Thyroid gland (tissue), 4 donors: Measurements from ENCODE around the gene PIGX. TPM values are rescaled to one million over a fixed set of nuclear protein-coding genes. Genes with fewer than 3 reads are reported as not detected.

ENCODE experiments used
- DNase-seq, 2 donors: peaks; one replicate each; pipeline ENCODE4 v3.0.0-alpha.2; 2019
- H3K27ac ChIP-seq, 3 donors: fragments of 200-600 bp; sonication (generic); 1 replicate in 2 of 3; 2 replicates in 1 of 3; pipeline ENCODE4 v1.5.1; 2016 to 2019; ENCODE audit warnings: mild to moderate bottlenecking in 1 of 3, moderate library complexity in 1 of 3
- H3K27me3 ChIP-seq: fragments of 200-600 bp; sonication (generic); one replicate; pipeline ENCODE4 v1.5.1; 2019
- H3K36me3 ChIP-seq, 2 donors: fragments of 200-600 bp; sonication (generic); one replicate each; pipeline ENCODE4 v1.5.1; 2016 to 2019
- H3K4me1 ChIP-seq, 2 donors: fragments of 200-600 bp; sonication (generic); one replicate each; pipeline ENCODE4 v1.5.1; 2017 to 2019
- H3K4me3 ChIP-seq, 3 donors: fragments of 200-600 bp; sonication (generic); replicated peaks in 1 of 3; 1 replicate in 2 of 3; 2 replicates in 1 of 3; pipeline ENCODE4 v1.5.1; 2016; ENCODE audit warnings: mild to moderate bottlenecking in 1 of 3
- H3K9me3 ChIP-seq: fragments of 200-600 bp; sonication (generic); one replicate; pipeline ENCODE4 v1.5.1; 2017
- POLR2A ChIP-seq, 2 donors: fragments of 450-650 bp; IDR thresholded peaks; one replicate each; pipeline ENCODE4 v1.6.1; 2017; ENCODE audit warnings: antibody characterized with exemption in 2 of 2, mild to moderate bottlenecking in 2 of 2, moderate library complexity in 1 of 2
- WGBS, 2 donors: methylation state at CpG; one replicate each; pipeline ENCODE4 v1.1.5; 2017; 5-methylcytosine and 5-hydroxymethylcytosine counted together
- intact Hi-C: fragments of 100-400 bp; cut with DNase I; formaldehyde crosslinking; loops from one replicate; pipeline ENCODE4 v1.15.1; 2023
- total RNA-seq, 4 donors: library from RNA; depleted of rRNA; stranded (reverse); fragments of >200 nt; gene quantifications; one replicate each; pipeline ENCODE4 v1.2.3, GENCODE V29; 2016
- TF ChIP-seq, protein P1 (sequence below), 6 experiments: fragments of 200-600 bp in 3 of 6; fragments of 450-650 bp in 3 of 6; sonication (generic) in 3 of 6; IDR thresholded peaks; one replicate each; pipeline ENCODE4 v1.5.1; 2016 to 2019; ENCODE audit warnings: antibody characterized with exemption in 6 of 6, mild to moderate bottlenecking in 2 of 6, inconsistent platforms in 1 of 6, moderate library complexity in 1 of 6

PIGX gene
- total RNA-seq, 4 donors from 2014 or later: 23.1 to 40.6 (median 31.3) TPM

DNA sequence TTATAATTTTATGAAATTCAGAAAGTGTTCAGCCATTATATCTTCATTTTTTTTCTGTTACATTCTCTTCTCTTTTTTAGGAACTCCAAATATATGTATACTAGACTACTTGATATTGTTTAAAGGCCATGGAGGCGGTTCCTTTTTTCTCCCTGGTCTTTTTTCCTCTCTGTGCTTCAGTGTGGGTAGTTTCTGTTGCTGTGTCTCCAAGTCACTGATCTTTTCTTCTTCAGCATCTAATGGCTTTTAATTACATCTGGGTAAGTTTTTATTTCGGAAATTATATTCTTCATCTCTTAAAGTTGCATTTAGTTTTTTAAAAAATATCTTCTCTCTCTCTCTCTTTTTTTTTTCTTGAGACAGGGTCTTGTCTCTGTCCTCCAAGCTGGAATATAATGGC is 8.9 kb downstream of the PIGX start:
- Histone ChIP-seq H3K27ac (no peak overlapping the region), H3K4me3 (no peak overlapping the region), H3K9me3 (no peaks in the 10 kb centered on the region), H3K36me3 (no peaks in the 10 kb centered on the region), H3K27me3 (no peaks in the 10 kb centered on the region), H3K4me1 (no peaks in the 10 kb centered on the region)
- 97 to 98% methylated on average over 2 of the region's 2 CpGs for WGBS, 2 donors
- intact Hi-C loops: no loop called here
- no peak for DNase-seq
- no peak for TF ChIP-seq POLR2A (IDR thresholded peaks at IDR 0.05)
- TF ChIP-seq, protein P1, sequence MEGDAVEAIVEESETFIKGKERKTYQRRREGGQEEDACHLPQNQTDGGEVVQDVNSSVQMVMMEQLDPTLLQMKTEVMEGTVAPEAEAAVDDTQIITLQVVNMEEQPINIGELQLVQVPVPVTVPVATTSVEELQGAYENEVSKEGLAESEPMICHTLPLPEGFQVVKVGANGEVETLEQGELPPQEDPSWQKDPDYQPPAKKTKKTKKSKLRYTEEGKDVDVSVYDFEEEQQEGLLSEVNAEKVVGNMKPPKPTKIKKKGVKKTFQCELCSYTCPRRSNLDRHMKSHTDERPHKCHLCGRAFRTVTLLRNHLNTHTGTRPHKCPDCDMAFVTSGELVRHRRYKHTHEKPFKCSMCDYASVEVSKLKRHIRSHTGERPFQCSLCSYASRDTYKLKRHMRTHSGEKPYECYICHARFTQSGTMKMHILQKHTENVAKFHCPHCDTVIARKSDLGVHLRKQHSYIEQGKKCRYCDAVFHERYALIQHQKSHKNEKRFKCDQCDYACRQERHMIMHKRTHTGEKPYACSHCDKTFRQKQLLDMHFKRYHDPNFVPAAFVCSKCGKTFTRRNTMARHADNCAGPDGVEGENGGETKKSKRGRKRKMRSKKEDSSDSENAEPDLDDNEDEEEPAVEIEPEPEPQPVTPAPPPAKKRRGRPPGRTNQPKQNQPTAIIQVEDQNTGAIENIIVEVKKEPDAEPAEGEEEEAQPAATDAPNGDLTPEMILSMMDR (IDR thresholded peaks at IDR 0.05): no peak

DNA sequence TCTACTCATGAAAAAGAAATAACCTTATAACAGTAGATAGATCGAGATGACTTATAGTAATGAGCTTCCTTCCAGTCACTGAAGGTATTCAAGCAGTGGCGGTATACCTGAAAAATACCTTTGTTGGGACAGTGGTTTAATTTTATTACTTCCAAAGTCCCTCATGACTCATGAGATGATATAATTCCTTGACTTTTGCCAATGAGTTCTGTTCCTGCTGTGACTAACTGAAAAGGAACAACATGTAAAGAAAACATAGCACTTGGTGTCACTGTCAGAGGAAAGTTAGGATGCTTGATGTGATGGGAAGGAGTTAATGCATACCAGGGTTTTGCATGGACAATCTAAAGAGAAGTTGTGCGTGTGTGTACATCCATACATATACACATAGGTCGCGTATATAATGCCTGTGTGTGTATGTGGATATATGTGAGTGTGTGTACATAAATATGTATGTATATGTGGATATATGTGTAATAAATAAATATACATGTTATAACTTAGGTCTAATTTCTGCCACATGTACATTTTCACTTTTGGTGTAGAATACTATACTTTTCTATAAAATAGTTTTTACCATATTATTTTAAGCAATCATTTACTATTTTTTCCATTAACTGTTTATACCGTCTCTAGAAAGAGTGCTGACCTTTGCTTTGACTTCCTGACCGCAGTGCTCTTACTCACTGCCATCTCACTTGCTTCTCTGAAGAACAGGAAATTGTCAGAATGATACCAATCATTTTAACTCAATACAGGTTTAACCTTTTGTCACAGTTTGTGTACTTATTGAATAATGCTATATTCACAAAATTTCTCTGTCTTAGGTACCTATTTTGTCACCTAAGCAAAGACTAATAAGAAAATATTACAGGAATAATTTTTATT is 14.9 kb downstream of the PIGX start:
- Histone ChIP-seq H3K27me3 (no peaks in the 10 kb centered on the region), H3K36me3 (no peaks in the 10 kb centered on the region), H3K27ac (no peak overlapping the region), H3K9me3 (no peaks in the 10 kb centered on the region), H3K4me1 (no peaks in the 10 kb centered on the region), H3K4me3 (no peak overlapping the region)
- TF ChIP-seq, protein P1 (IDR thresholded peaks at IDR 0.05): no peak
- no peak for TF ChIP-seq POLR2A (IDR thresholded peaks at IDR 0.05)
- intact Hi-C loops: no loop called here
- 86 to 89% methylated on average over 7 of the region's 7 CpGs for WGBS, 2 donors
- no peak for DNase-seq

DNA sequence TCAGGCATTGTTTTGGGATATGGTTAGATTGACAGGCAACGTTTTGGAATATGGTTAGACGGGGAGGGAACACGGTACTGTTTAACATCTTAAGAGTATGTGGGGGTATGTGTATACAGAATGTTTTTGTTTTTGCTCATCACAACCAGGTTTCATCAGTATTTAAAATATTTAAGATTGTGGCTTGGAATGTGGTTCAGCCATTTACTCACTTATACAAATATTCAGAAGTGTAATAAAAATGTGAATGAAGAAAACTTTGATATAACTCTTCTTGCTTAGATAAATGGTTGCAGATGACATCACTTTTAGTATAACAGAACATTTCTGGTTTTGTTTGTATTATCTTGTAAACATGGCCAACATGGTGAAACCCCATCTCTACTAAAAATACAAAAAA is 23.6 kb downstream of the PIGX start:
- Histone ChIP-seq H3K4me1 (peaks cover 0 to 5% of the 10 kb centered on the region in 2 donors), H3K36me3 (no peaks in the 10 kb centered on the region), H3K4me3 (no peak overlapping the region), H3K27ac (no peak overlapping the region), H3K9me3 (no peaks in the 10 kb centered on the region), H3K27me3 (no peaks in the 10 kb centered on the region)
- TF ChIP-seq, protein P1 (IDR thresholded peaks at IDR 0.05): no peak
- TF ChIP-seq POLR2A (IDR thresholded peaks at IDR 0.05): no peak
- intact Hi-C loops: no loop called here
- no peak for DNase-seq
- WGBS, 2 donors: 95% methylated on average over 3 of the region's 3 CpGs

DNA sequence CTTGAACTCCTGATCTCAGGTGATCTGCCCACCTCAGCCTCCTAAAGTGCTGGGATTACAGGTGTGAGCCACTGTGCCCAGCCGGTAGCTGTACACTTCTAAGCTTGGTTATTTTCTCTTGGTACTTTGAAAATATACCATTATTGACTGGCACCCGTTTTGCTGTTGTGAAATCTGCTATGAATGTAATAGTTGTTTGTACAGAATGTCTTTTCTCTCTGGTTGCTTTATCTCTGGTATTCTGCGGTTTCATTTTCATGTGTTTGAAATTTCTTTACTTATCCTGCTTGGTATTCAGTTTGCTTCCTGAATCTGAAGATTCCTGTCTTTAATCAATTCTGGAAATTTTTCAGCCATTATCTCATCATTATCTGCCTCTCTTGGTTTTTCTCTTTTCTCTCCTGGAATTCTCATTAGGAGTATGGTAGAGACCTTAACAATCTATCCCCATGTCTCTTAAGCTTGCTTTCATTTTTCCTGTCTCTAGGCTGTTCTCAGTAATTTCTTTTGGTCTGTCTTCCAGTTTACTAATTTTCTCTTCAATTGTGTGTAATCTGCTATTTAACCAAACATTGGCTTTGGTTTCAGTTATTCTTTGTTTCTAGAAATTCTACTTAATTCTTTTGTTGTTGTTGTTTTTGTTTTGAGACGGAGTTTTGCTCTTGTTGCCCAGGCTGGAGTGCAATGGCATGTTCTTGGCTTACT is 24.6 kb downstream of the PIGX start:
- Histone ChIP-seq H3K36me3 (no peaks in the 10 kb centered on the region), H3K4me1 (peaks cover 7 to 11% of the 10 kb centered on the region in 2 donors), H3K9me3 (no peaks in the 10 kb centered on the region), H3K4me3 (no peak overlapping the region), H3K27me3 (no peaks in the 10 kb centered on the region), H3K27ac (no peak overlapping the region)
- DNase-seq: no peak
- TF ChIP-seq, protein P1 (IDR thresholded peaks at IDR 0.05): no peak
- no peak for TF ChIP-seq POLR2A (IDR thresholded peaks at IDR 0.05)
- intact Hi-C loops: no loop called here
- WGBS, 2 donors: 97 to 99% methylated on average over 4 of the region's 4 CpGs

DNA sequence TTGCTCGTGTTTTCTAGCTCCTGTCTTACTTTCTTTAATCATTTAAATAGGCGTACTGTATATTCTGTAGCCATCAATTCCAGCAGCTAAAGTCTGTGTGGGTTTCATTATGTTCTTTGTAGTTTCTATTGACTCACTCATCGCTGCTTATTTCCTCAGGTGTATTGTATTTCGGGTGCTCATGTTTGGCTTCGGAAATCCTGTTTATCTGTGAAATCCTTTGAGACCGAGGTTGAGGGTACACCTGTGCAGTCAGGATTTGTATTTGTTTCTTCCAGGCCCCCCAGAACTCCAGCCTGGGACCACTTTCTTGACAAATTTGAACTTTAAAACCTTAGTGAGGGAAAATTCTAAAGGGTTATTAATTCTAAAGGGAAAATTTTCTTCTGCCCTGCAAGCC is 25.5 kb downstream of the PIGX start:
- Histone ChIP-seq H3K36me3 (no peaks in the 10 kb centered on the region), H3K27ac (no peak overlapping the region), H3K9me3 (no peaks in the 10 kb centered on the region), H3K27me3 (no peaks in the 10 kb centered on the region), H3K4me1 (peaks cover 7 to 15% of the 10 kb centered on the region in 2 donors), H3K4me3 (no peak overlapping the region)
- TF ChIP-seq, protein P1 (IDR thresholded peaks at IDR 0.05): no peak
- no peak for TF ChIP-seq POLR2A (IDR thresholded peaks at IDR 0.05)
- WGBS, 2 donors: 81 to 91% methylated on average over 6 of the region's 6 CpGs
- intact Hi-C loops: no loop called here
- no peak for DNase-seq
